ENCODE measurements around the gene ARHGAP10.

GRCh38 chr4:148069086-148069894, 337.4 kb downstream of the ARHGAP10 start:
- TF ChIP-seq GATA2 (IDR thresholded peaks at IDR 0.05; ENCODE audit: low read depth, low read length) (no peak), GATA3 (IDR thresholded peaks at IDR 0.05; ENCODE audit: low read depth, low read length) (no peak)

Data from SH-SY5Y (cell line).